Femur (tissue), 1 donor: Measurements from ENCODE around the gene RASIP1.

Experiments used
- DNase-seq: peaks from one replicate; pipeline ENCODE4 v3.0.0-alpha.2; 2017

Gene RASIP1

DNA sequence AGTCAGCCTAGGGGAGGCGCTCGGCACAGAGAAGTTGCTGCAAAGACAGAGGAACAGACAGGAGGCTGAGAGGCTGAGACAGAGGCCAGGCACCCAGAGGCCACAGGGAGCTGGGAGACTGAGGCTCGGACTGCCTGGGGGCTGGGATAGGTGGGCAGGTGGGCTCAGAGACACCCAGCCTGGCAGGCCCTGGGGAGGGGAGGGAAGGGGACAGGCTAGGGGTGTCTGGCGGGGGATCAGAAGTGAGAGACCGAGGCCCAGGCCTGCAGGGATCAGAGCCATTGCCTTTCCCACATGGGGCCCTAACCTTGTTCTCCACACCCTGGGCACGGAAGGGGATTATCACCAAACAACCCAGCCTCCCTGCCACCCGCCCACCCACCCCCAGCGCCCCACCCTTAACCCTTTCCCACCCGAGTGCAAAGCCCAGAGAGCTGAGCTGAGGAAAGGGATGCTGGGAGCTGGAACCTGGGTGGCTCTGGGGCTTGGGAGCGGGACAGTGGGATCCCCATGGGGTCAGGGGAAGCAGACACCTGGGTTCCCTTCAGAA is 68.9 kb downstream of the RASIP1 start:
- DNase-seq = no peak

- no peak for DNase-seq
Measured at GRCh38 chr19:48670699-48671445, 69.5 kb downstream of the RASIP1 start.
